CD4-positive, alpha-beta T cell treated with Interleukin-15 for 4 hours (primary cell): Measurements from ENCODE around the gene MVK.
A peak's percentile ranks its signal among the peaks of the same experiment; 100 is the strongest.

Experiments used
- DNase-seq: peaks from one replicate; pipeline ENCODE4 v3.0.0-alpha.2; 2020; ENCODE audit warnings: low spot score

The MVK gene

GRCh38 chr12:109573029-109573913 is at the start of gene MVK, which contains the start of gene MMAB:
Gene MVK (plus strand): TSS chr12:109573794. CDS start chr12:109574823, 1,029 bp downstream.
Gene MMAB (minus strand): TSS chr12:109573504. CDS start chr12:109573480, 24 bp downstream.
- peak; percentile 100 for DNase-seq

GRCh38 chr12:109524466-109525278 is 48.9 kb upstream of the MVK start:
- DNase-seq: no peak

DNA sequence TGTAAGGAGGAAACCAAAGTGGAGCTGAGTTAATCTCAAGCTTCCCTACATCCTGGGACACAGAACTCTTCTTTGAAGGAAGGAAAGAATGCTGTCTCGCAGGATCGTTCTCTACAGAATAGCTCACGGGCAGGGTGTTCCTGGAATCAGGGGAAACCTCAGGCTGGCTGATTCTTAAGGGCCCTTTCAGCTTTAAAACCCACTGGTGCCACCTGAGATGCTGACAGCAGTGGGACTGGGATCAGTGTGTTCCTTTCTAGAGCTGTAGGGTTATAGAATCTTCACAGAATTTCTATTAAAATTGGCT is 48.4 kb upstream of the MVK start:
- no peak for DNase-seq

- DNase-seq: no peak
These were observed 46.0 kb upstream of the MVK start for GRCh38 chr12:109527489-109528123.

GRCh38 chr12:109529691-109530640 is 43.6 kb upstream of the MVK start:
- DNase-seq: no peak

DNA sequence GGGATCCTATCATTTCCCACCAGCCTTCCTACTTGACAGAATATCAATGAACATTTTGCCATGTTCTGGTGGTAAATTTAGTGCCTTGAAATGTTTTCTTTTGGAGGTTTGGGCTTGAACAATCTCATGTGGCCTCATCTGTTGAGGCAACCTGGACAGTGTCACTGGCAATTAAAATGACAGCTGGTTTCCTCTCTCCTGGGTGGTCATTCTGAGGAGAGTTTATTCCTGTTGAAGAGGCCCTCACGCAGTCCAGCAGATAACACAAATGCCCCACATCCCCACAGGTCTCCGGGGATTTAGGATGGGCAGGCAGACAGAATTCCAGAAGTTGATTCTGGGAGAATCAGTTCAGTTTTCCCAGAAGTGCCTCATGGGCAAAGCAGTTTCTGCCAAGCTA is 42.2 kb upstream of the MVK start:
- DNase-seq: no peak

DNA sequence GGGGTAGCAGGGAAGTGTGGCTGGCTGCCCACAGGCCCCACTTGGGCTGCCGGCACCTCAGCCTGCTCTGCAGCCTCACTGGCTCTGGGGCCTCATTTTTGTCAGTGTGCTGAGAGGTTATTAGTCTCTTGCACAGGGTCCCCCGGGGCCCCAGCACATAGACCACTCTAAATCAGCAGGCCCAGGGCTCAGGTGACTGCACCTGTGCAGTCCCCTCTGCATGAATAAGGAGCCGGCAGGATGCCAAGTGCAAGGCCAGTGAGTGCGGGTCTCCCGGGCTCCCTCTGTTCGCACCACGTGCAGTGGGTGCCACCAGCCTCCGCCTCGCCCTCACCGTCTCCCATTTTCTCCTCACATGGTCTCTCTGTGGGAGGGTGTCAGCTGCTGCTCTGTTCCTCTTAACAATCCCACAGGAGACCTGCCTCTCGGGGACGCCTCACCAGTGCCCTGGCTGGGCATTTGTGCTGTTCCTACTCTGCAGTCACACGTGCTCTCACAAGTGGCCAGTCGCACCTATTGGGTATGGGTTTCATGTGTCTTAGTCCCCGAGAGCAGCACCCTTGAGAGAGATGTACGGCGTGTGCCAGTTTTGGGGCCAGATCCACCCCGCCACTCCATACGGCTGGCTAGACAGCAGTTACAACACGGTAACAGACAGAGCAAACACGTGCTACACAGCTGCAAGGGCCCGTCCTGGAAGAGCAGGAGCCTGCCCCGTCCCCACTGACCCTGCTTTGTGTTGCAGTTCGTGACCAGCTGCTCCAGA is 40.7 kb upstream of the MVK start:
- no peak for DNase-seq

GRCh38 chr12:109533487-109533740 is 40.2 kb upstream of the MVK start:
- no peak for DNase-seq

DNA sequence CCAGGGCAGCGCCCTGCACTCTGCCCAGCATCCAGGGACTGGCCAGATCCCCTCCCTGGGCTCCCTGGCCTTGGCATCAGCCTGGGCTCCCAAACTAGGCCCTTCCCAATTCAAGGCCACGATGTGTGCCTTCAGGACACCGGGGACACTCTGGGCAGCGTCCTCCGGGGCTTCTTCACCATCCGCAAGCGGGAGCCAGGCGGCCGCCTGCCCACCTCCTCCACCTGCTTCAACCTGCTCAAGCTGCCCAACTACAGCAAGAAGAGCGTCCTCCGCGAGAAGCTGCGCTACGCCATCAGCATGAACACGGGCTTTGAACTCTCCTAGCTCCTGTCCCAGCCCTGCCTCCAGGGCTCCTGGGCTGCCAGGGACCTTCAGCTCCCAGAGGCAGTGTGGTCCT is 39.1 kb upstream of the MVK start:
- no peak for DNase-seq

GRCh38 chr12:109535231-109535862 is 38.2 kb upstream of the MVK start:
- DNase-seq: no peak

GRCh38 chr12:109535863-109536250 is 37.7 kb upstream of the MVK start:
- no peak for DNase-seq

DNA sequence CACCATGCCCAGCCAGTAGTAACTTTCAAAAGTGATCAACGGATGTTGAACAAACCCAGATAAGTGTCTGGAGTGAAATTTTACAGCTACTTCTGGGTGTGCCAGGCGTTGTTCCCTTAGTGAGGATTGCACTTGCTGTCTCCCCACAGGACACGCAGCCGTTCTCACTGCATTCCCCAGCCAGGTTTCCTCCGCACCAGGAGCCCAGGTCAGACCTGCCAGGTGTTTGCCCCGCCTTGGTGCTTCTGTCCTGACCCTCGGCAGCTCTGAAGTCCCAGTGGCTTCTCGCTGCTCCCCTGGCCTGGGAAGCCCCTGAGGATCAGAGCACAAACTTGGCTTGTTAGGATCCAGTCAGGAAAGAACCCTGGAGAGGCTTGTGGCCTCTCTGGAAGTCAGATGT is 36.5 kb upstream of the MVK start:
- no peak for DNase-seq

GRCh38 chr12:109538191-109538863 is 35.3 kb upstream of the MVK start:
- no peak for DNase-seq

DNA sequence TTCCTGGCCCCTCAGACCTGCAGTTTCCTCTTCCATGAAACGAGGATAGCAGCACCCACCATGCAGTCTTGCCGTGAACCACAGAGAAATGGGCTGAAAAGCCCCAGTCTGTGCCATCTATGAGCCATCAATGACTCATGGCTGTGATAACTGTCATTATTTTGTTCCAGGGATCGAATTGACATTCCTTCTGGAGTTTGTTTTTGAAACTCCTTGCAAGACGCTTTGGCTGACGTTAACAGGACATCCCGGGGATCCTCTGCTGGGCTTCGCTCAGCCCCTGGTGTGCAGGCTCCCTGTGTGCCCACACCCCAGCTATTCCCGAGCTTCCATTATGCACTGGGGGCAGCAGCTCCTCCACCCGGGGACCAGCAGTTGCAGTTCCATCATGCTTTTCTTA is 34.1 kb upstream of the MVK start:
- no peak for DNase-seq

DNA sequence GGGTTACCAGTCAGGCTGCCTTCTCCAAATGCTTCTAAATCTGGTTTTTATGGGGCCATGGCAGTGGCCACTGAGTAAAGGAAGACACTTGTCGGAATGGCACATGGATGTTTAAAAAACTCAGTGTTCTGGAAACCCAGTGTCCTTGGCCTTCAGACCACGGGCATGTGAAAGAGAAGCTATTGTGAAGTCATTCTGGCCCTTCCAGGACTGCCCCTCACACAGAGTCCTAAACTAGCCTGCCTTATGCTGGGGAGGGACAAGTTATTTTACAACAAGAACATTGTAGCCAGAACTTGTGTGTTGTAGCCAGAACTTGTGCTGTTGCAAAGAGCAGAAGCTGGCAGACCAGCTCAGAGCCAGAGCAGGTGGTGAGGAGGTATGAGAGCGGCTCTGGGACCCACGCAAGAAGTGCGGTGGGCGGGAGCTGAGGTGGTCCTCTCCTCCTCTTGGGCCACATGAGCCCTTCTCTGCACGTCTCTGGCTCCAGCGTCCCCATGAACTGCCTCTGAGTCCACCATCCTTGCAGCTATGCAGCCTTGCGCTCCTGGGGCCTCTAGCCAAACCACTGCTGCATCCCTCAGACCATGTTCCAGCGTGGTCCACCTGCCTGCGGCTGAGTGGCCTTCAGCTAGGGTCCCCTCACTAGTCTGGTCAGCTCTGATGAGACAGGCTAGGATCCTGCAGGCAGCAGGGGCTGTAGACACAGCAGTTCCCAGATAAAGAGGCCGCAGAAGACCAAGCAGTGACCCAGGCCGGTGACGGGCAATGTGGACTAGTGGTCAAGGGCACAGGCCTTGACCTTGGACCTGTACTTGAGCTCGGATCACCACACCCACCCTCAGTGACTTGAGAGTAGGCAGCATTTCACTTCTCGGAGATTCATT is 32.8 kb upstream of the MVK start:
- DNase-seq: no peak

DNA sequence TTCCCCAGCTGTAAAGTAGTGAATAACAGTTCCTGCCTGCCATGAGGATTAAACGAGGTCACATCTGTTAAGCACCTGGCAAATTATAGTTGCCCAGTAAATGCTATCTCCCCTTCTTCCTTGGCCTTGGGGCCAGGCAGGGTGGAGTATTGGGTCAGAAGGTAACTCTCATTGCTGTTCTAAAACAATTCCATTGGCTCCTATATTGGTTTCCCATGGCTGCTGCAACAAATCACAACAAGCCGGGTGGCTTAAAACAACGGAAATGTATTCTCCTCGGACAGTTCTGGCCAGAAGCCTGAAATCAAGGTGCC is 32.2 kb upstream of the MVK start:
- no peak for DNase-seq

- DNase-seq: no peak
These were observed 31.6 kb upstream of the MVK start for GRCh38 chr12:109542014-109542413.

DNA sequence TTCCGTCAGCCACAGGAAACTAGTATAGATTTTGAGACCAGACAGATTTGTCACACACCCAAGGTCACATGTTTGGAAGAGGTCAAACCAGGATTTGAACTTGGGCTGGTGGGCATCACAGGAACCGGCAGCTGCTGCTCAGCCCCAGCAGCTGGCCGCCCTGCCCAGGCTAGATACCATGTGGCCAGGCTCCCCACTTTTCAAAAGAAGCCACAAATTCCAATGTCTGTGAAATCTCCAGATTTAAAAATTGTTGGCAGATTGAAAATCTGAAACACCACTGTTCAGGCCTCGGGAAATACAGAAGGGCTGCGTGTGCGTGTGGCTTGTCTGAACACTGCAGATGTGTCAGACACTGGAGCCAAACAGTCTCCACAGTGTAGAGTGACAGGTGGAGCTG is 30.7 kb upstream of the MVK start:
- no peak for DNase-seq

DNA sequence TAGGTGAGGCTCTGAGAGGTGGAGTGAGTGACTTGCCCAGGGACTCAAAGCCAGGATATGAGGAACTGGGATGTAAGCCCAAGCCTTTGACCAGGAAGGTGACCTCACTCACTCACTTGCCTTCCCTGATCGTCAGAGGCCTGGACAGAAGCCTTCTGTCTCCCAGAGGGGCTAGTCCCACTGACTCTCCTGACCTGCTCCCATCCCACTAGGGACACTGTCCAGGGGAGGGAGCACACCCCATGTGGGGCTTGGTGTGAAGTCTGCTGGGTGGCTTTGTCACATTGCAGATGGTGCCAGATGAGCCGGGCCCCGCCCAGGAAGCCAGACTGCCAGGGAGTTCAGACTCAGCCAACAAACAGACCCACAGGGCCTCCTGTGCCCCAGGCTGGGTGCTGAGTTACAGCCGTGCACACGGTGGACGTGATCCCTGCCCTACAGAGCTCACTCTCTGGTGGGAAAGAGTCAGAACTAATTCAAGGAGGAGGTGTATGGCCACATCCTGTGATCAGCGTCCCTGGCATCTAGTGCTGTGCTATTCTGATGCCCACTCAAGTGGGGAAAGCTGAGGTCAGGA is 28.6 kb upstream of the MVK start:
- peak; percentile 13 for DNase-seq
